Neural cell (in vitro differentiated cells): ENCODE measurements around the gene CCDC47. TPM values are rescaled to one million over a fixed set of nuclear protein-coding genes. Genes with fewer than 3 reads are reported as not detected.

Experiments
- H2AFZ ChIP-seq: fragments of 200-600, 300-800 bp; sonication (generic), shearing (Covaris generic); 2 replicates; pipeline ENCODE4 v1.6.0; 2014; ENCODE audit warnings: low read depth, mild to moderate bottlenecking, antibody characterized with exemption, low read length, moderate library complexity
- H3F3A ChIP-seq: fragments of 200-600 bp; shearing (Covaris generic); 2 replicates; pipeline ENCODE4 v1.6.1; 2016; ENCODE audit warnings: mild to moderate bottlenecking, moderate library complexity, mixed read lengths, antibody characterized with exemption, low read length; ENCODE audit not compliant: insufficient read depth, poor library complexity, severe bottlenecking
- H3K27ac ChIP-seq: fragments of 200-600, 300-800 bp; sonication (generic), shearing (Covaris generic); 2 replicates; pipeline ENCODE4 v1.5.1; 2014; ENCODE audit warnings: mild to moderate bottlenecking, low read length, moderate library complexity
- H3K27me3 ChIP-seq: fragments of 300-800, 200-600 bp; sonication (generic), shearing (Covaris generic); 2 replicates; pipeline ENCODE4 v1.6.0; 2014; ENCODE audit warnings: mild to moderate bottlenecking, low read depth, low read length, moderate library complexity; ENCODE audit not compliant: insufficient read depth
- H3K36me3 ChIP-seq: fragments of 300-800, 200-600 bp; sonication (generic), shearing (Covaris generic); 2 replicates; pipeline ENCODE4 v1.5.1; 2014; ENCODE audit warnings: mild to moderate bottlenecking, antibody characterized with exemption, low read length, moderate library complexity; ENCODE audit not compliant: insufficient read depth
- H3K4me2 ChIP-seq: fragments of 300-800, 200-600 bp; sonication (generic), shearing (Covaris generic); 2 replicates; pipeline ENCODE4 v1.6.0; 2014; ENCODE audit warnings: mild to moderate bottlenecking, low read length
- H3K4me3 ChIP-seq: fragments of 300-800, 200-600 bp; sonication (generic), shearing (Covaris generic); 2 replicates; pipeline ENCODE4 v1.5.1; 2014; ENCODE audit warnings: mild to moderate bottlenecking, low read length, moderate library complexity
- H3K79me2 ChIP-seq: fragments of 200-600 bp; shearing (Covaris generic); replicated peaks from 2 replicates; pipeline ENCODE4 v1.6.0; 2014; ENCODE audit warnings: mild to moderate bottlenecking, low read length, moderate library complexity; ENCODE audit not compliant: insufficient read depth
- H3K9ac ChIP-seq: fragments of 300-800, 200-600 bp; sonication (generic), shearing (Covaris generic); 2 replicates; pipeline ENCODE4 v1.6.1; 2016; ENCODE audit warnings: mild to moderate bottlenecking, low read length, mixed read lengths
- H3K9me2 ChIP-seq: fragments of 200-600 bp; shearing (Covaris generic); 2 replicates; pipeline ENCODE4 v1.6.1; 2016; ENCODE audit warnings: mild to moderate bottlenecking, low read length, mixed read lengths; ENCODE audit not compliant: insufficient read depth
- H3K9me3 ChIP-seq: fragments of 200-600, 300-800 bp; sonication (generic), shearing (Covaris generic); 2 replicates; pipeline ENCODE4 v1.6.1; 2016; ENCODE audit warnings: mild to moderate bottlenecking, mixed run types, low read length, moderate library complexity, mixed read lengths
- H4K20me1 ChIP-seq: fragments of 200-600 bp; shearing (Covaris generic); 2 replicates; pipeline ENCODE4 v1.6.1; 2016; ENCODE audit warnings: mild to moderate bottlenecking, mixed run types; ENCODE audit not compliant: insufficient read depth
- CTCF ChIP-seq: fragments of 450-650 bp; IDR thresholded peaks from 2 replicates; pipeline ENCODE4 v1.5.1; 2014; ENCODE audit warnings: antibody characterized with exemption, mild to moderate bottlenecking, moderate library complexity; ENCODE audit not compliant: poor library complexity, severe bottlenecking
- EP300 ChIP-seq: fragments of 450-650 bp; conservative IDR thresholded peaks from 2 replicates; pipeline ENCODE4 v1.6.1; 2014; ENCODE audit warnings: antibody characterized with exemption, mild to moderate bottlenecking, moderate library complexity; ENCODE audit not compliant: poor library complexity, severe bottlenecking
- EZH2 ChIP-seq: fragments of 200-600, 300-800 bp; shearing (Covaris generic), sonication (generic); IDR thresholded peaks from 2 replicates; pipeline ENCODE4 v1.6.1; 2014; ENCODE audit warnings: antibody characterized with exemption, low read length, borderline replicate concordance, mild to moderate bottlenecking; ENCODE audit not compliant: insufficient read depth, poor library complexity, severe bottlenecking
- MXI1 ChIP-seq: fragments of 450-650 bp; conservative IDR thresholded peaks from 2 replicates; pipeline ENCODE4 v1.6.1; 2014; ENCODE audit warnings: antibody characterized with exemption, mild to moderate bottlenecking; ENCODE audit not compliant: poor library complexity, severe bottlenecking
- POLR2AphosphoS5 ChIP-seq: IDR thresholded peaks from 2 replicates; pipeline ENCODE4 v1.6.1; 2012
- SMC3 ChIP-seq: fragments of 450-650 bp; conservative IDR thresholded peaks from 2 replicates; pipeline ENCODE4 v1.6.1; 2014; ENCODE audit warnings: antibody characterized with exemption, mild to moderate bottlenecking, moderate library complexity; ENCODE audit not compliant: poor library complexity
- TAF1 ChIP-seq: IDR thresholded peaks from 2 replicates; pipeline ENCODE4 v1.6.1; 2012; ENCODE audit warnings: low read depth
- polyA plus RNA-seq: library from polyadenylated mRNA; depleted of rRNA; stranded (reverse); fragments of >200 nt; gene quantifications from 2 replicates; pipeline ENCODE4 v1.2.3, GENCODE V29; 2014
- TF ChIP-seq, protein P1 (sequence below): IDR thresholded peaks from 2 replicates; pipeline ENCODE4 v1.6.1; 2012; ENCODE audit warnings: borderline replicate concordance

CCDC47 gene
- polyA plus RNA-seq, 1 donor from 2014 or later = 49.3 TPM

- TF ChIP-seq POLR2AphosphoS5 (no peak), CTCF (peak; percentile 23), EP300 (no peak), MXI1 (no peak), TAF1 (no peak)
- H3K27ac ChIP-seq = no peak overlapping the region
- no peaks in the 10 kb centered on the region for H3K27me3 ChIP-seq
- no peaks in the 10 kb centered on the region for H3K9me2 ChIP-seq
- H3K4me2 ChIP-seq = no peak overlapping the region
- H3K79me2 ChIP-seq = peaks cover 6% of the 10 kb centered on the region
- no peak overlapping the region for H3K4me3 ChIP-seq
- no peaks in the 10 kb centered on the region for H3K36me3 ChIP-seq
- no peak overlapping the region for H3K9ac ChIP-seq
- H3F3A ChIP-seq = no peaks in the 10 kb centered on the region
- no peak overlapping the region for H2AFZ ChIP-seq
- no peaks in the 10 kb centered on the region for H4K20me1 ChIP-seq
- H3K9me3 ChIP-seq = no peaks in the 10 kb centered on the region
Measured at GRCh38 chr17:63696381-63696961, 76.9 kb downstream of the CCDC47 start.

DNA sequence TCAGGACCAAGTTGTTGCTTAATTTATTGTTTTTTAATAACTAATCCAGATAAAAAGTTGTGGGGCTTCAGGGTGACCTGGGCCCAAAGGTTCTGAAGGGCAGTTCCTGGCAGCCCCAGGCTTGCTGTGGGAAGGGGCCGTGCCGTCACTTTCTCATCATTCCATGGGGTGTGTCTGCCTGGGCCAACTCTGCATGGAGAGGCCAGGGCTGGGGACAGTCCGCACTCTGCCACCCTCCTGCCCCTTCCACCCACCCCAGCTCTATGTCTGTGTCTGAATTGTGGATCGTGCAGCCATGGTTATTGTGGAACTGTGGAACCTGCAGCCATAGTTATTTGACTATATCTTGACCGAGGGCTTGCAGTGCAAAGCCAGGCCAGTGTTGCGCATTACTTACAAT, 77.5 kb downstream of the CCDC47 start:
- Histone ChIP-seq H3K27ac (no peak overlapping the region), H3K9ac (no peak overlapping the region), H2AFZ (no peak overlapping the region), H3K79me2 (peaks cover 6% of the 10 kb centered on the region), H3K4me2 (no peak overlapping the region), H3K9me3 (no peaks in the 10 kb centered on the region), H3K9me2 (no peaks in the 10 kb centered on the region), H3K4me3 (no peak overlapping the region), H3K36me3 (no peaks in the 10 kb centered on the region), H3F3A (no peaks in the 10 kb centered on the region), H4K20me1 (no peaks in the 10 kb centered on the region), H3K27me3 (no peaks in the 10 kb centered on the region)
- TF ChIP-seq EZH2 (no peak), SMC3 (no peak), POLR2AphosphoS5 (no peak), EP300 (no peak)
- TF ChIP-seq, protein P1, sequence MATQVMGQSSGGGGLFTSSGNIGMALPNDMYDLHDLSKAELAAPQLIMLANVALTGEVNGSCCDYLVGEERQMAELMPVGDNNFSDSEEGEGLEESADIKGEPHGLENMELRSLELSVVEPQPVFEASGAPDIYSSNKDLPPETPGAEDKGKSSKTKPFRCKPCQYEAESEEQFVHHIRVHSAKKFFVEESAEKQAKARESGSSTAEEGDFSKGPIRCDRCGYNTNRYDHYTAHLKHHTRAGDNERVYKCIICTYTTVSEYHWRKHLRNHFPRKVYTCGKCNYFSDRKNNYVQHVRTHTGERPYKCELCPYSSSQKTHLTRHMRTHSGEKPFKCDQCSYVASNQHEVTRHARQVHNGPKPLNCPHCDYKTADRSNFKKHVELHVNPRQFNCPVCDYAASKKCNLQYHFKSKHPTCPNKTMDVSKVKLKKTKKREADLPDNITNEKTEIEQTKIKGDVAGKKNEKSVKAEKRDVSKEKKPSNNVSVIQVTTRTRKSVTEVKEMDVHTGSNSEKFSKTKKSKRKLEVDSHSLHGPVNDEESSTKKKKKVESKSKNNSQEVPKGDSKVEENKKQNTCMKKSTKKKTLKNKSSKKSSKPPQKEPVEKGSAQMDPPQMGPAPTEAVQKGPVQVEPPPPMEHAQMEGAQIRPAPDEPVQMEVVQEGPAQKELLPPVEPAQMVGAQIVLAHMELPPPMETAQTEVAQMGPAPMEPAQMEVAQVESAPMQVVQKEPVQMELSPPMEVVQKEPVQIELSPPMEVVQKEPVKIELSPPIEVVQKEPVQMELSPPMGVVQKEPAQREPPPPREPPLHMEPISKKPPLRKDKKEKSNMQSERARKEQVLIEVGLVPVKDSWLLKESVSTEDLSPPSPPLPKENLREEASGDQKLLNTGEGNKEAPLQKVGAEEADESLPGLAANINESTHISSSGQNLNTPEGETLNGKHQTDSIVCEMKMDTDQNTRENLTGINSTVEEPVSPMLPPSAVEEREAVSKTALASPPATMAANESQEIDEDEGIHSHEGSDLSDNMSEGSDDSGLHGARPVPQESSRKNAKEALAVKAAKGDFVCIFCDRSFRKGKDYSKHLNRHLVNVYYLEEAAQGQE = no peak

Other genes with a start within 250 kb of the CCDC47 start
- gene DCAF7, start 223.1 kb downstream of the CCDC47 start, polyA plus RNA-seq = 35.3 and 38.3 TPM in 2 replicates
- 15.8 and 16.2 TPM in 2 replicates for gene TACO1, start 172.7 kb downstream of the CCDC47 start, polyA plus RNA-seq
- 16.6 and 24.5 TPM in 2 replicates for gene MAP3K3, start 151.2 kb downstream of the CCDC47 start, polyA plus RNA-seq
- gene LIMD2, start 73.5 kb downstream of the CCDC47 start, polyA plus RNA-seq = 116 and 132 TPM in 2 replicates
- gene STRADA, start 31.8 kb downstream of the CCDC47 start, polyA plus RNA-seq = 15.6 and 18.4 TPM in 2 replicates
- gene DDX42, start 573 bp upstream of the CCDC47 start, polyA plus RNA-seq = 114 and 115 TPM in 2 replicates
- 63.1 and 69.5 TPM in 2 replicates for gene PSMC5, start 53.8 kb upstream of the CCDC47 start, polyA plus RNA-seq
- 23.2 and 25.8 TPM in 2 replicates for gene FTSJ3, start 54.1 kb upstream of the CCDC47 start, polyA plus RNA-seq
- gene SMARCD2, start 69.1 kb upstream of the CCDC47 start, polyA plus RNA-seq = 24.0 and 33.2 TPM in 2 replicates
- not detected in 2 replicates for gene CSH2, start 100.1 kb upstream of the CCDC47 start, polyA plus RNA-seq
- not detected in 2 replicates for gene GH2, start 108.3 kb upstream of the CCDC47 start, polyA plus RNA-seq
- not detected in 2 replicates for gene CSH1, start 123.0 kb upstream of the CCDC47 start, polyA plus RNA-seq
- not detected in 2 replicates for gene CSHL1, start 137.7 kb upstream of the CCDC47 start, polyA plus RNA-seq
- gene GH1, start 145.2 kb upstream of the CCDC47 start, polyA plus RNA-seq = not detected in 2 replicates
- gene CD79B, start 158.7 kb upstream of the CCDC47 start, polyA plus RNA-seq = not detected in 2 replicates
- not detected in 2 replicates for gene SCN4A, start 199.3 kb upstream of the CCDC47 start, polyA plus RNA-seq
- gene PRR29, start 224.8 kb upstream of the CCDC47 start, polyA plus RNA-seq = 2.8 and 3.8 TPM in 2 replicates
- gene ICAM2, start 247.0 kb upstream of the CCDC47 start, polyA plus RNA-seq = not detected in 2 replicates